ENCODE results near the gene PSEN1.

DNA sequence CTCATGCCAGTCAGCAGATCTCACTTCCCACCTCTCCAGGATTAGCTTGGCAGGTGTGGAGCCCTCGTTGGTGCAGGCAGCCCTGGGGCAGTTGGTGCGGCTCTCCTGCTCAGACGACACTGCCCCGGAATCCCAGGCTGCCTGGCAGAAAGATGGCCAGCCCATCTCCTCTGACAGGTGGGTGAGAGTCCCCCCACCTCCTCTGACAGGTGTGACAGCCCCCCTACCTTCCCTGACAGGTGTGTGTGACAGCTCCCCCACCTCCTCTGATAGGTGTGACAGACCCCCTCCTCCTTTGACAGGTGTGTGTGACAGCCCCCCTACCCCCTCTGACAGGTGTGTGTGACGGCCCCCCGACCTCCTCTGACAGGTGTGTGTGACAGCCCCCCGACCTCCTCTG, 127.3 kb downstream of the PSEN1 start:
- TF ChIP-seq, protein P1, sequence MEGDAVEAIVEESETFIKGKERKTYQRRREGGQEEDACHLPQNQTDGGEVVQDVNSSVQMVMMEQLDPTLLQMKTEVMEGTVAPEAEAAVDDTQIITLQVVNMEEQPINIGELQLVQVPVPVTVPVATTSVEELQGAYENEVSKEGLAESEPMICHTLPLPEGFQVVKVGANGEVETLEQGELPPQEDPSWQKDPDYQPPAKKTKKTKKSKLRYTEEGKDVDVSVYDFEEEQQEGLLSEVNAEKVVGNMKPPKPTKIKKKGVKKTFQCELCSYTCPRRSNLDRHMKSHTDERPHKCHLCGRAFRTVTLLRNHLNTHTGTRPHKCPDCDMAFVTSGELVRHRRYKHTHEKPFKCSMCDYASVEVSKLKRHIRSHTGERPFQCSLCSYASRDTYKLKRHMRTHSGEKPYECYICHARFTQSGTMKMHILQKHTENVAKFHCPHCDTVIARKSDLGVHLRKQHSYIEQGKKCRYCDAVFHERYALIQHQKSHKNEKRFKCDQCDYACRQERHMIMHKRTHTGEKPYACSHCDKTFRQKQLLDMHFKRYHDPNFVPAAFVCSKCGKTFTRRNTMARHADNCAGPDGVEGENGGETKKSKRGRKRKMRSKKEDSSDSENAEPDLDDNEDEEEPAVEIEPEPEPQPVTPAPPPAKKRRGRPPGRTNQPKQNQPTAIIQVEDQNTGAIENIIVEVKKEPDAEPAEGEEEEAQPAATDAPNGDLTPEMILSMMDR (IDR thresholded peaks at IDR 0.05 in 8 of 11, conservative IDR thresholded peaks at IDR 0.05 in 3 of 11) = no peak
- TF ChIP-seq POLR2AphosphoS5 (IDR thresholded peaks at IDR 0.05) = no peak
